NCI-H146 treated with DMSO at 0.1 percent for 48 hours (cell line): ENCODE data around the gene MMP12.

ENCODE experiments used
- DNase-seq: peaks from one replicate; lab custom pipeline; 2025; ENCODE audit not compliant: unreplicated experiment; lab: John Stamatoyannopoulos, UW

Gene MMP12

GRCh38 chr11:102850973-102851745 lies 23.6 kb downstream of the MMP12 start:
- DNase-seq: no peak

GRCh38 chr11:102849311-102849710 lies 25.5 kb downstream of the MMP12 start:
- no peak for DNase-seq

- no peak for DNase-seq
These were observed 28.5 kb downstream of the MMP12 start for GRCh38 chr11:102846292-102846691.

GRCh38 chr11:102843489-102843888 lies 31.3 kb downstream of the MMP12 start, which contains the start of gene MMP3:
TSS of gene MMP3 (minus strand) at chr11:102843609. CDS start at chr11:102843546, 63 bp downstream.
- no peak for DNase-seq

- DNase-seq: no peak
These were observed 31.9 kb downstream of the MMP12 start for GRCh38 chr11:102842930-102843329.

- DNase-seq: no peak
These were observed 34.8 kb downstream of the MMP12 start for GRCh38 chr11:102840018-102840417.

- DNase-seq: no peak
These were observed 37.1 kb downstream of the MMP12 start for GRCh38 chr11:102837646-102838045.

- no peak for DNase-seq
These were observed 37.6 kb downstream of the MMP12 start for GRCh38 chr11:102837156-102837555.

GRCh38 chr11:102836290-102836875 lies 38.4 kb downstream of the MMP12 start:
- no peak for DNase-seq

- DNase-seq: no peak
These were observed 41.1 kb downstream of the MMP12 start for GRCh38 chr11:102833731-102834130.

GRCh38 chr11:102832612-102833011 lies 42.2 kb downstream of the MMP12 start:
- no peak for DNase-seq

- DNase-seq: no peak
These were observed 43.0 kb downstream of the MMP12 start for GRCh38 chr11:102831489-102832440.

GRCh38 chr11:102831128-102831488 lies 43.7 kb downstream of the MMP12 start:
- DNase-seq: no peak

- no peak for DNase-seq
These were observed 44.6 kb downstream of the MMP12 start for GRCh38 chr11:102830001-102830727.

- DNase-seq: no peak
These were observed 45.3 kb downstream of the MMP12 start for GRCh38 chr11:102829316-102830000.

- DNase-seq: no peak
These were observed 50.2 kb downstream of the MMP12 start for GRCh38 chr11:102824556-102824955.

- no peak for DNase-seq
These were observed 55.3 kb downstream of the MMP12 start for GRCh38 chr11:102819491-102819890.

- DNase-seq: no peak
These were observed 61.3 kb downstream of the MMP12 start for GRCh38 chr11:102813484-102813883.
